Fibroblast of peridontal ligament (primary cell): Measurements from ENCODE around the gene COG6.

ENCODE experiments used
- DNase-seq: peaks from one replicate; pipeline ENCODE4 v3.0.0-alpha.2; 2010; ENCODE audit errors: extremely low read depth

Gene COG6

GRCh38 chr13:39655569-39656324 lies at the start of gene COG6:
COG6 (plus strand) TSS chr13:39655662; CDS start chr13:39655727, 65 bp downstream.
- DNase-seq: peak; percentile 83

- no peak for DNase-seq
These were observed 49.7 kb upstream of the COG6 start for GRCh38 chr13:39605677-39606320.

GRCh38 chr13:39607876-39608275 lies 47.6 kb upstream of the COG6 start:
- no peak for DNase-seq

- DNase-seq: peak; percentile 85
These were observed 43.3 kb upstream of the COG6 start for GRCh38 chr13:39612023-39612637.

- peak; percentile 83 for DNase-seq
These were observed 39.3 kb upstream of the COG6 start for GRCh38 chr13:39616087-39616694.

- DNase-seq: no peak
These were observed 36.9 kb upstream of the COG6 start for GRCh38 chr13:39618561-39618960.

GRCh38 chr13:39623466-39623865 lies 32.0 kb upstream of the COG6 start:
- DNase-seq: no peak

- no peak for DNase-seq
These were observed 24.2 kb upstream of the COG6 start for GRCh38 chr13:39631307-39631706.

GRCh38 chr13:39632994-39633393 lies 22.5 kb upstream of the COG6 start:
- no peak for DNase-seq

- DNase-seq: no peak
These were observed 19.9 kb upstream of the COG6 start for GRCh38 chr13:39635564-39635963.

- DNase-seq: no peak
These were observed 17.6 kb upstream of the COG6 start for GRCh38 chr13:39637890-39638289.

- DNase-seq: no peak
These were observed 13.8 kb upstream of the COG6 start for GRCh38 chr13:39641645-39642044.

GRCh38 chr13:39646122-39646521 lies 9.3 kb upstream of the COG6 start:
- no peak for DNase-seq

- DNase-seq: no peak
These were observed 357 bp upstream of the COG6 start for GRCh38 chr13:39655041-39655568.

- peak; percentile 18 for DNase-seq
These were observed 839 bp downstream of the COG6 start for GRCh38 chr13:39656325-39656677.

GRCh38 chr13:39663508-39663907 lies 8.0 kb downstream of the COG6 start:
- DNase-seq: no peak

GRCh38 chr13:39663958-39664357 lies 8.5 kb downstream of the COG6 start:
- no peak for DNase-seq

- DNase-seq: no peak
These were observed 10.3 kb downstream of the COG6 start for GRCh38 chr13:39665763-39666162.

GRCh38 chr13:39670445-39670844 lies 15.0 kb downstream of the COG6 start:
- no peak for DNase-seq

GRCh38 chr13:39672378-39673132 lies 17.1 kb downstream of the COG6 start:
- no peak for DNase-seq

GRCh38 chr13:39675904-39676303 lies 20.4 kb downstream of the COG6 start:
- DNase-seq: no peak
